Measurements from ENCODE around the gene POR.
A peak's percentile ranks its signal among the peaks of the same experiment; 100 is the strongest.

The POR gene

GRCh38 chr7:75913437-75913836 lies 1.5 kb upstream of the POR start:
- Histone ChIP-seq H3K9me3 (ENCODE audit: severe bottlenecking) (no peaks in the 10 kb centered on the region), H3K36me3 (ENCODE audit: low read depth) (no peaks in the 10 kb centered on the region), H3K4me1 (ENCODE audit: insufficient read depth, poor library complexity, severe bottlenecking) (no peaks in the 10 kb centered on the region), H3K4me3 (ENCODE audit: severe bottlenecking) (no peak overlapping the region), H3K27me3 (ENCODE audit: insufficient read depth, poor library complexity, severe bottlenecking) (no peaks in the 10 kb centered on the region), H3K27ac (ENCODE audit: poor library complexity, severe bottlenecking) (no peak overlapping the region)
- DNase-seq (ENCODE audit: low spot score) (no peak), ATAC-seq (ENCODE audit: low read depth) (no peak)
- TF ChIP-seq, protein P1, sequence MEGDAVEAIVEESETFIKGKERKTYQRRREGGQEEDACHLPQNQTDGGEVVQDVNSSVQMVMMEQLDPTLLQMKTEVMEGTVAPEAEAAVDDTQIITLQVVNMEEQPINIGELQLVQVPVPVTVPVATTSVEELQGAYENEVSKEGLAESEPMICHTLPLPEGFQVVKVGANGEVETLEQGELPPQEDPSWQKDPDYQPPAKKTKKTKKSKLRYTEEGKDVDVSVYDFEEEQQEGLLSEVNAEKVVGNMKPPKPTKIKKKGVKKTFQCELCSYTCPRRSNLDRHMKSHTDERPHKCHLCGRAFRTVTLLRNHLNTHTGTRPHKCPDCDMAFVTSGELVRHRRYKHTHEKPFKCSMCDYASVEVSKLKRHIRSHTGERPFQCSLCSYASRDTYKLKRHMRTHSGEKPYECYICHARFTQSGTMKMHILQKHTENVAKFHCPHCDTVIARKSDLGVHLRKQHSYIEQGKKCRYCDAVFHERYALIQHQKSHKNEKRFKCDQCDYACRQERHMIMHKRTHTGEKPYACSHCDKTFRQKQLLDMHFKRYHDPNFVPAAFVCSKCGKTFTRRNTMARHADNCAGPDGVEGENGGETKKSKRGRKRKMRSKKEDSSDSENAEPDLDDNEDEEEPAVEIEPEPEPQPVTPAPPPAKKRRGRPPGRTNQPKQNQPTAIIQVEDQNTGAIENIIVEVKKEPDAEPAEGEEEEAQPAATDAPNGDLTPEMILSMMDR (IDR thresholded peaks at IDR 0.05; ENCODE audit: poor library complexity, severe bottlenecking): no peak

DNA sequence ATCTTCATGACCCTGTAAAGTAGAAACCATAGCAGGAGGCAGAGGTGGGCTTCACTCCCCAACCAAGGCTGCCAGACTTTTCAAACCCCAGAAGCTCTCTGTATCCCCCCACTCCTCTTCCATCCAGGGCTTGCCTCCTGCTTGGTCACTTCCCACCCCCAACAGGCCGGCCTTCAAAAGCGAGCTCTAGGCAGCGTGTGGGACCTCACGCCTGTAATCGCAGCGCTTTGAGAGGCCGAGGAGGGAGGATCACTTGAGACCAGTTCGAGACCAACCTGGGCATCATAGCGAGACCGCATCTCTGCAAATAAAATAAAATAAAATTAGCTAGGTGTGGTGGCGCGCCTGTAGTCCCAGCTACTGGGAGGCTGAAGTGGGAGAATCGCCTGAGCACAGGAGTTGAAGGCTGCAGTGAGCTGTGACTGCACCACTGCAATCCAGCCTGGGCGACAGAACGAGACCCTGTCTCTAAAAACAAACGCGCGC lies 743 bp upstream of the POR start:
- Histone ChIP-seq H3K27ac (ENCODE audit: poor library complexity, severe bottlenecking) (peak overlapping the region; percentile 31), H3K27me3 (ENCODE audit: insufficient read depth, poor library complexity, severe bottlenecking) (no peaks in the 10 kb centered on the region), H3K4me3 (ENCODE audit: severe bottlenecking) (peak overlapping the region; percentile 91), H3K4me1 (ENCODE audit: insufficient read depth, poor library complexity, severe bottlenecking) (no peaks in the 10 kb centered on the region), H3K9me3 (ENCODE audit: severe bottlenecking) (no peaks in the 10 kb centered on the region), H3K36me3 (ENCODE audit: low read depth) (no peaks in the 10 kb centered on the region)
- ATAC-seq (ENCODE audit: low read depth) (peak; percentile 22), DNase-seq (ENCODE audit: low spot score) (no peak)
- TF ChIP-seq, protein P1 (IDR thresholded peaks at IDR 0.05; ENCODE audit: poor library complexity, severe bottlenecking): no peak

- Histone ChIP-seq H3K27me3 (ENCODE audit: insufficient read depth, poor library complexity, severe bottlenecking) (no peaks in the 10 kb centered on the region), H3K4me1 (ENCODE audit: insufficient read depth, poor library complexity, severe bottlenecking) (no peaks in the 10 kb centered on the region), H3K9me3 (ENCODE audit: severe bottlenecking) (no peaks in the 10 kb centered on the region), H3K36me3 (ENCODE audit: low read depth) (no peaks in the 10 kb centered on the region), H3K27ac (ENCODE audit: poor library complexity, severe bottlenecking) (no peak overlapping the region), H3K4me3 (ENCODE audit: severe bottlenecking) (peak overlapping the region; percentile 91)
- TF ChIP-seq, protein P1 (IDR thresholded peaks at IDR 0.05; ENCODE audit: poor library complexity, severe bottlenecking): no peak
- ATAC-seq (ENCODE audit: low read depth): peak; percentile 8; the same call in 1 of the 3 replicates
- DNase-seq (ENCODE audit: low spot score): no peak
These were observed 631 bp downstream of the POR start for GRCh38 chr7:75915416-75916156.

GRCh38 chr7:75916259-75916658 lies 1.3 kb downstream of the POR start:
- no peaks in the 10 kb centered on the region for H3K27me3 ChIP-seq (ENCODE audit: insufficient read depth, poor library complexity, severe bottlenecking)

More at GRCh38 chr7:75916259-75916658, 1.3 kb downstream of the POR start:
- no peaks in the 10 kb centered on the region for H3K36me3 ChIP-seq (ENCODE audit: low read depth)
- H3K4me3 ChIP-seq (ENCODE audit: severe bottlenecking): peak overlapping the region; percentile 91
- TF ChIP-seq, protein P1 (IDR thresholded peaks at IDR 0.05; ENCODE audit: poor library complexity, severe bottlenecking): no peak
- no peaks in the 10 kb centered on the region for H3K4me1 ChIP-seq (ENCODE audit: insufficient read depth, poor library complexity, severe bottlenecking)
- no peaks in the 10 kb centered on the region for H3K9me3 ChIP-seq (ENCODE audit: severe bottlenecking)
- ATAC-seq (ENCODE audit: low read depth) (no peak), DNase-seq (ENCODE audit: low spot score) (no peak)
- no peak overlapping the region for H3K27ac ChIP-seq (ENCODE audit: poor library complexity, severe bottlenecking)

Measured in RWPE2 (cell line).